OCI-LY1 (cell line): ENCODE data around the gene SKOR2.

Source experiments
- CTCF ChIP-seq: fragments of 200-600 bp; sonication (generic), shearing (Covaris generic); IDR thresholded peaks from 2 replicates; pipeline ENCODE4 v1.5.1; 2017; ENCODE audit warnings: mild to moderate bottlenecking, antibody characterized with exemption, low read length, moderate library complexity, mixed read lengths
- EZH2 ChIP-seq: fragments of 200-600 bp; sonication (generic), shearing (Covaris generic); IDR thresholded peaks from 2 replicates; pipeline ENCODE4 v1.8.0; 2017; ENCODE audit warnings: borderline replicate concordance, mixed run types, mild to moderate bottlenecking, antibody characterized with exemption, low read length, moderate library complexity, mixed read lengths

DNA sequence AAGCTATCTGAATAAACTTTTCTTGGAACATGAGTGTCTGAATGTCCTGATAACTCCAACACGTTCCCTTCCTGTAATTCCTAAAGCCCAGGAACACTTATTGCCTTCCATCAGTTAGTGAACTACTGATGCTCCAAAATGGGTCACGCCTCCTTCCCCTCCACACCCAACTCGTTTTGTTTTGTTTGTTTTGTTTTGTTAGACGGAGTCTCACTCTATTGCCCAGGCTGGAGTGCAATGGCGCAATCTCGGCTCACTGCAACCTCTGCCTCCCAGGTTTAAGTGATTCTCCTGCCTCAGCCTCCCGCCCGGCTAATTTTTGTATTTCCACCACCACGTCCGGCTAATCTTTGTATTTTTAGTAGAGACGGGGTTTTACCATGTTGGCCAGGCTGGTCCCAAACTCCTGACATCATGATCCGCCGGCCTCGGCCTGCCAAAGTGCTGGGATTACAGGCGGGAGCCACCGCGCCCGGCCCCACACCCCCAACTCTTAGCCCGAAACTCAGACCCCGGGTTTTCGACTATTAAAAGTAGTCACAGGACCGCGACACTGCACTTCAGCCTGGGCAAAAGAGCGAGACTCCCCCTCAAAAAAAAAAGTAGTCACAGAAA is 76.1 kb downstream of the SKOR2 start:
- TF ChIP-seq CTCF (no peak), EZH2 (no peak)
